ENCODE measurements around the gene EOGT.

The EOGT gene

GRCh38 chr3:68973639-68974038, 39.8 kb downstream of the EOGT start:
- H3K27me3 ChIP-seq (replicated peaks; ENCODE audit: insufficient read depth, low read length) = no peaks in the 10 kb centered on the region

GRCh38 chr3:68972358-68972979, 41.0 kb downstream of the EOGT start:
- H3K9me3 ChIP-seq (replicated peaks; ENCODE audit: insufficient read depth, low read length) = no peaks in the 10 kb centered on the region

More at GRCh38 chr3:68973639-68974038, 39.8 kb downstream of the EOGT start:
- DNase-seq = no peak
- no peak overlapping the region for H3K4me2 ChIP-seq (ENCODE audit: low read depth, low read length)
- no peaks in the 10 kb centered on the region for H4K20me1 ChIP-seq (ENCODE audit: insufficient read depth, low read length)
- H3K4me3 ChIP-seq (ENCODE audit: low read length) = no peak overlapping the region
- H3K9ac ChIP-seq (ENCODE audit: low read length) = no peak overlapping the region
- no peak for TF ChIP-seq EZH2 (optimal IDR thresholded peaks at IDR 0.05; ENCODE audit: low read depth, low read length)
- no peak for TF ChIP-seq EZH2phosphoT487 (IDR thresholded peaks at IDR 0.05; ENCODE audit: low read length)
- TF ChIP-seq CTCF (IDR thresholded peaks at IDR 0.05; ENCODE audit: low read length) = no peak
- no peaks in the 10 kb centered on the region for H3K79me2 ChIP-seq (ENCODE audit: low read length)
- no peak overlapping the region for H3K27ac ChIP-seq (ENCODE audit: low read length)
- H3K36me3 ChIP-seq (replicated peaks; ENCODE audit: insufficient read depth, low read length) = no peaks in the 10 kb centered on the region
- no peaks in the 10 kb centered on the region for H3K9me3 ChIP-seq (replicated peaks; ENCODE audit: insufficient read depth, low read length)
- H3K9me2 ChIP-seq (replicated peaks; ENCODE audit: insufficient read depth, low read length) = no peaks in the 10 kb centered on the region
- H3K4me1 ChIP-seq (ENCODE audit: low read length) = no peaks in the 10 kb centered on the region
- no peaks in the 10 kb centered on the region for H3F3A ChIP-seq (ENCODE audit: insufficient read depth, low read length)
- H2AFZ ChIP-seq (ENCODE audit: low read length) = no peak overlapping the region

GRCh38 chr3:68964694-68965093, 48.8 kb downstream of the EOGT start:
- H2AFZ ChIP-seq (ENCODE audit: low read length) = no peak overlapping the region
- no peaks in the 10 kb centered on the region for H3K36me3 ChIP-seq (replicated peaks; ENCODE audit: insufficient read depth, low read length)
- H3K9me3 ChIP-seq (replicated peaks; ENCODE audit: insufficient read depth, low read length) = no peaks in the 10 kb centered on the region
- no peaks in the 10 kb centered on the region for H4K20me1 ChIP-seq (ENCODE audit: insufficient read depth, low read length)
- no peak for TF ChIP-seq EZH2 (optimal IDR thresholded peaks at IDR 0.05; ENCODE audit: low read depth, low read length)
- TF ChIP-seq CTCF (IDR thresholded peaks at IDR 0.05; ENCODE audit: low read length) = no peak
- no peak for TF ChIP-seq EZH2phosphoT487 (IDR thresholded peaks at IDR 0.05; ENCODE audit: low read length)
- no peaks in the 10 kb centered on the region for H3K27me3 ChIP-seq (replicated peaks; ENCODE audit: insufficient read depth, low read length)
- no peak for DNase-seq
- H3F3A ChIP-seq (ENCODE audit: insufficient read depth, low read length) = no peaks in the 10 kb centered on the region
- H3K4me2 ChIP-seq (ENCODE audit: low read depth, low read length) = no peak overlapping the region
- no peaks in the 10 kb centered on the region for H3K4me1 ChIP-seq (ENCODE audit: low read length)
- no peak overlapping the region for H3K27ac ChIP-seq (ENCODE audit: low read length)
- no peak overlapping the region for H3K9ac ChIP-seq (ENCODE audit: low read length)
- no peaks in the 10 kb centered on the region for H3K9me2 ChIP-seq (replicated peaks; ENCODE audit: insufficient read depth, low read length)
- H3K79me2 ChIP-seq (ENCODE audit: low read length) = no peaks in the 10 kb centered on the region
- no peak overlapping the region for H3K4me3 ChIP-seq (ENCODE audit: low read length)

More at GRCh38 chr3:68972358-68972979, 41.0 kb downstream of the EOGT start:
- Histone ChIP-seq H3K4me2 (ENCODE audit: low read depth, low read length) (no peak overlapping the region), H2AFZ (ENCODE audit: low read length) (no peak overlapping the region), H3K4me3 (ENCODE audit: low read length) (no peak overlapping the region), H3K79me2 (ENCODE audit: low read length) (no peaks in the 10 kb centered on the region), H3K36me3 (replicated peaks; ENCODE audit: insufficient read depth, low read length) (no peaks in the 10 kb centered on the region), H3K27me3 (replicated peaks; ENCODE audit: insufficient read depth, low read length) (no peaks in the 10 kb centered on the region), H3K27ac (ENCODE audit: low read length) (no peak overlapping the region), H3K9me2 (replicated peaks; ENCODE audit: insufficient read depth, low read length) (no peaks in the 10 kb centered on the region), H3F3A (ENCODE audit: insufficient read depth, low read length) (no peaks in the 10 kb centered on the region), H3K9ac (ENCODE audit: low read length) (no peak overlapping the region), H4K20me1 (ENCODE audit: insufficient read depth, low read length) (no peaks in the 10 kb centered on the region), H3K4me1 (ENCODE audit: low read length) (no peaks in the 10 kb centered on the region)
- DNase-seq = peak; percentile 55
- TF ChIP-seq EZH2phosphoT487 (IDR thresholded peaks at IDR 0.05; ENCODE audit: low read length) (no peak), EZH2 (optimal IDR thresholded peaks at IDR 0.05; ENCODE audit: low read depth, low read length) (no peak), CTCF (IDR thresholded peaks at IDR 0.05; ENCODE audit: low read length) (peak; percentile 87)

All from MM.1S (cell line).